Tibial nerve (tissue), 4 donors: ENCODE measurements around the gene EPC2.

ENCODE experiments used
- CTCF ChIP-seq, 5 experiments: fragments of 200-600 bp in 3 of 5; fragments of 450-650 bp in 2 of 5; sonication (generic) in 3 of 5; IDR thresholded peaks; one replicate each; pipeline ENCODE4 v1.5.1; 2016 to 2019; ENCODE audit warnings: antibody characterized with exemption in 5 of 5, mild to moderate bottlenecking in 3 of 5, moderate library complexity in 2 of 5
- EP300 ChIP-seq, 2 donors: sonication (generic); formaldehyde crosslinking; IDR thresholded peaks; one replicate each; pipeline ENCODE4 v1.6.1; 2017; ENCODE audit warnings: antibody characterized with exemption in 2 of 2, mild to moderate bottlenecking in 1 of 2
- POLR2A ChIP-seq, 2 donors: fragments of 450-650 bp; IDR thresholded peaks; one replicate each; pipeline ENCODE4 v1.6.1; 2017; ENCODE audit warnings: antibody characterized with exemption in 2 of 2, mild to moderate bottlenecking in 2 of 2, moderate library complexity in 2 of 2

GRCh38 chr2:148718039-148718438 lies 73.5 kb downstream of the EPC2 start:
- TF ChIP-seq CTCF (IDR thresholded peaks at IDR 0.05) (no peak), POLR2A (IDR thresholded peaks at IDR 0.05) (no peak), EP300 (IDR thresholded peaks at IDR 0.05) (no peak)
